Measurements from ENCODE around the gene UNKL.

DNA sequence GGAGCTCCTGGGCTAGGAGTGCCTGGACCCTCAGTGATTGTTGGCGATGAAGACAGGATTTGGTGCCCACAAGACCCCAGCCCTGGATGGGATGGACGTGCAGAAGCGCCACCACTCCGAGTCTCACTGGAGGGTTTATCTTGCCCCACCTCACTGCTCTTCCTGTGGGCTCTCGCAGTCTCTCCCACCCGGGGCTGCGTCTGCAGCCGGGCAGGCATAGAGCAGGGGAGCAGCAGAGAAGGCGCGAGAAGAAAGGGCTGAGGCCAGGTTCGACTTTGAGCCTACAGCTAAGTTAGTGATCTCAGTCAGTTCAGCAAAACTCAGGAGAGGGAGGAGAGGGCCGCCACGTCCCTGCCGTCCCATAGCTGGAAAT, 98.5 kb downstream of the UNKL start:
- TF ChIP-seq POLR2A (IDR thresholded peaks at IDR 0.05) (no peak), POLR2AphosphoS5 (IDR thresholded peaks at IDR 0.05) (peak in 1 of 3 donors; percentile 48)
- TF ChIP-seq, protein P1, sequence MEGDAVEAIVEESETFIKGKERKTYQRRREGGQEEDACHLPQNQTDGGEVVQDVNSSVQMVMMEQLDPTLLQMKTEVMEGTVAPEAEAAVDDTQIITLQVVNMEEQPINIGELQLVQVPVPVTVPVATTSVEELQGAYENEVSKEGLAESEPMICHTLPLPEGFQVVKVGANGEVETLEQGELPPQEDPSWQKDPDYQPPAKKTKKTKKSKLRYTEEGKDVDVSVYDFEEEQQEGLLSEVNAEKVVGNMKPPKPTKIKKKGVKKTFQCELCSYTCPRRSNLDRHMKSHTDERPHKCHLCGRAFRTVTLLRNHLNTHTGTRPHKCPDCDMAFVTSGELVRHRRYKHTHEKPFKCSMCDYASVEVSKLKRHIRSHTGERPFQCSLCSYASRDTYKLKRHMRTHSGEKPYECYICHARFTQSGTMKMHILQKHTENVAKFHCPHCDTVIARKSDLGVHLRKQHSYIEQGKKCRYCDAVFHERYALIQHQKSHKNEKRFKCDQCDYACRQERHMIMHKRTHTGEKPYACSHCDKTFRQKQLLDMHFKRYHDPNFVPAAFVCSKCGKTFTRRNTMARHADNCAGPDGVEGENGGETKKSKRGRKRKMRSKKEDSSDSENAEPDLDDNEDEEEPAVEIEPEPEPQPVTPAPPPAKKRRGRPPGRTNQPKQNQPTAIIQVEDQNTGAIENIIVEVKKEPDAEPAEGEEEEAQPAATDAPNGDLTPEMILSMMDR (IDR thresholded peaks at IDR 0.05 in 8 of 11, conservative IDR thresholded peaks at IDR 0.05 in 3 of 11), result no peak
